Heart left ventricle (tissue), 16 donors: ENCODE measurements around the gene MYOCD. TPM values are rescaled to one million over a fixed set of nuclear protein-coding genes. Genes with fewer than 3 reads are reported as not detected.

ENCODE experiments used
- ATAC-seq, 4 donors: fragments of 200-7000 bp; cut with Tn5 transposase; one replicate each; pipeline ENCODE4 v1.9.1; 2020 to 2022; ENCODE audit warnings: moderate library complexity in 4 of 4, mild to moderate bottlenecking in 3 of 4, moderate number of reproducible peaks in 1 of 4
- DNase-seq, 5 donors: peaks; one replicate each; pipeline ENCODE4 v3.0.0-alpha.2; 2020
- H3K27ac ChIP-seq, 12 donors: fragments of 200-600 bp; sonication (generic) in 4 of 12; one replicate each; pipeline versions ENCODE4 v1.5.0 to v1.8.0; 2016 to 2022; ENCODE audit warnings: mild to moderate bottlenecking in 2 of 12
- H3K27me3 ChIP-seq, 9 donors: fragments of 200-600 bp; sonication (generic) in 2 of 9; one replicate each; pipeline versions ENCODE4 v1.5.1 to v1.8.0; 2016 to 2022; ENCODE audit warnings: mild to moderate bottlenecking in 3 of 9
- H3K36me3 ChIP-seq, 9 donors: fragments of 200-600 bp; sonication (generic) in 2 of 9; one replicate each; pipeline versions ENCODE4 v1.5.0 to v1.8.0; 2018 to 2022; ENCODE audit warnings: mild to moderate bottlenecking in 2 of 9
- H3K4me1 ChIP-seq, 12 donors: fragments of 200-600 bp; sonication (generic) in 4 of 12; one replicate each; pipeline versions ENCODE4 v1.5.0 to v1.8.0; 2016 to 2022; ENCODE audit warnings: mild to moderate bottlenecking in 3 of 12
- H3K4me3 ChIP-seq, 12 donors: fragments of 200-600 bp; sonication (generic) in 4 of 12; one replicate each; pipeline versions ENCODE4 v1.5.0 to v1.8.0; 2017 to 2022; ENCODE audit warnings: mild to moderate bottlenecking in 9 of 12, moderate library complexity in 4 of 12
- H3K9me3 ChIP-seq, 12 donors: fragments of 200-600 bp; sonication (generic) in 4 of 12; one replicate each; pipeline versions ENCODE4 v1.5.0 to v1.8.0; 2016 to 2022; ENCODE audit warnings: mild to moderate bottlenecking in 1 of 12
- POLR2A ChIP-seq, 2 donors: fragments of 450-650 bp; IDR thresholded peaks; one replicate each; pipeline ENCODE4 v1.6.1; 2017; ENCODE audit warnings: antibody characterized with exemption in 2 of 2, mild to moderate bottlenecking in 2 of 2, moderate library complexity in 2 of 2
- WGBS, 4 donors: extraction: QIAGEN DNeasy Blood & Tissue Kit in 2 of 4; methylation state at CpG; one replicate each; pipeline versions ENCODE4 v1.1.5 to v1.1.7; 2013 to 2018; 5-methylcytosine and 5-hydroxymethylcytosine counted together
- intact Hi-C, 10 donors: fragments of 100-400 bp; cut with DNase I; formaldehyde crosslinking; loops; one replicate each; pipeline versions ENCODE4 v1.11.1 to v1.14.2; 2022
- long read RNA-seq, 3 donors: library from polyadenylated mRNA; unstranded; transcript quantifications; one replicate each; pipeline ENCODE4 v2.0.0, GENCODE V29; 2020 to 2021
- polyA plus RNA-seq, 2 donors: library from polyadenylated mRNA; stranded (reverse); fragments of 200-250 nt; gene quantifications; one replicate each; pipeline ENCODE4 v1.2.3, GENCODE V29; 2013
- total RNA-seq, 9 donors: library from RNA; depleted of rRNA in 2 of 9; stranded (reverse); fragments of >200 nt in 2 of 9; fragmentation: NEBNext Ultra II Directional in 3 of 9; extraction: Animal tissue kit (Norgen Biotek cat#: 25700) in 3 of 9; gene quantifications; one replicate each; pipeline versions ENCODE4 v1.1.0 to v1.2.4, GENCODE V29; 2016 to 2023
- TF ChIP-seq, protein P1 (sequence below), 12 donors: fragments of 200-600 bp; sonication (generic) in 4 of 12; IDR thresholded peaks; one replicate each; pipeline versions ENCODE4 v1.5.0 to v1.8.0; 2018 to 2022; ENCODE audit warnings: antibody characterized with exemption in 12 of 12, mild to moderate bottlenecking in 5 of 12
- donor health status: ischemic (EF 13 %, LVEDD 7.1; RV severe dilation, severe dysfunction).
- donor health status: healthy with polysubstance abuse.
- donor health status: DM: no; HTN: yes; CAD: no.
- donor health status: DM: no; HTN: no; CAD: no.
- donor health status: ischemic (EF 25% LVEDD 6.9; RV normal size, moderate dysfunction).
- donor health status: ischemic (EF 25% LVEDD 5.7; RV mildly dilated, moderate dysfunction).
- donor health status: healthy.
- donor health status: DM: yes; HTN: yes; CAD: no.
- donor health status: ischemic (EF 35%, LVEDD 5.7; RV mildly dilated, moderate dysfunction).
- donor health status: nonischemic (EF 11% LVEDD 7.7; RV severe dilation, severe dysfunction).
- donor health status: DM: yes; HTN: yes; CAD: no.
- donor health status: PGD.
- donor health status: ischemic (EF 29% LVEDD 5.4; RV normal size, mild dysfunction).
- donor health status: nonischemic (EF 23%, LVEDD 6.1; RV moderate dilation, normal function).

Gene MYOCD
- 10 to 100 TPM; 28.7 to 77.2 (median 47.1) TPM for total RNA-seq
- 10 to 100 TPM; 12.9 to 24.6 TPM for polyA plus RNA-seq
- long read RNA-seq, donor 1, partial matches to known transcripts, result 10 of 14 reads
- long read RNA-seq, donor 1, other reads (novel, unspliced or antisense), result 4 of 14 reads
- long read RNA-seq, donor 2, full-length matches to known transcripts, result 1 of 34 reads
- long read RNA-seq, donor 2, partial matches to known transcripts, result 14 of 34 reads
- long read RNA-seq, donor 2, other reads (novel, unspliced or antisense), result 19 of 34 reads
- long read RNA-seq, donor 3, partial matches to known transcripts, result 9 of 17 reads
- long read RNA-seq, donor 3, other reads (novel, unspliced or antisense), result 8 of 17 reads

DNA sequence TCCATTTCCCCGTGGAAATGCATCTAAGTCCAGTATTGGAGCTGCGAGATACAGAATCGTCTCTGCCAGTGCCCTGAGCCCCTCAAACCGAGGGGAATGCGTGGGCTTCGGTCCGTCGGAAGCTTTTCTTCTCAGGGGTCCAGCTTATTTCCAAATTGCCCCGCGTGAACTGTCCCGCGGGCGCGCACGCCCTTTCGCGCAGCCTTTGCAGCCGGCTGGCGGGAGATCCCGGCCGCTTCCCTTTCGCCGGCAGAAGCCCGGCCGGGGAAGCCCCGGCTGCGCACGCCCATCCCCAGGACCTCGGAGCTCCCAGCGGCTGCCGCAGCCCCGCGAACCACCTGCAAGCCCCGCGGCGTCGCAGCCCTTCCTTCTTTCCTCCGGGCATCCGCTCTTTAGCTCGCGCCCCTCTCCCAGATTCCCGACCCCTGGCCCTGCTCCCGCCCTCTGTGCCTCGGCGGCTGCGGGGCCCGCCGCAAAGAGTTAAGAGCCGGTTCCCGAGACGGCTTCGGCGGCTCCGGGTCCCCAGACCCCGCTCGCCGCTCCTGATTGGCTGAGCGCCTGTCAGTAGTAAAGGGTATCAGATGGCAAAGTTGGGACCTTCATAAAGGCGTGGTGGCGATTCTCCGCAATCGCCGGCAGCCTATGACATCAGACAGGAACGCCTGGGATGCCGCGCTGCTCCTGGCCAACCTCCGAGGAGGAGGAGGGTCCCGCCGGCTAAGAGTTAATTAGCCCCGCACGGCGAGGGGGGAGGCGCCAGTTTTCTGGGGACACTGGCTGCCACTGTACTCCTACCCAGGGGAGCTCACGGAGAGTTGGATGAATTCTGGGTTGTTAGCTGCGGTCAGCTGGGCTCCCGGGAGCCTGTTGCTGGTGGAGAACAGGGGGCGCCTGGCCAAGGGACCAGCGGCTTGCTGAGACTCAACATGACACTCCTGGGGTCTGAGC lies at the start of gene MYOCD:
Gene MYOCD, plus strand, starts transcription at position 628 of the 948 bp plus-strand sequence. Its CDS starts 299 bp downstream, at position 927.
- Histone ChIP-seq H3K4me3 (peak within 1 kb of the TSS; percentile 47 to 81 (median 64)), H3K27me3 (peaks cover 0 to 37% (median 5%) of the 10 kb centered on the region in 9 donors), H3K9me3 (no peaks in the 10 kb centered on the region), H3K4me1 (peaks cover 0 to 14% (median 2%) of the 10 kb centered on the region in 12 donors), H3K27ac (peak within 1 kb of the TSS; percentile 51 to 91 (median 80)), H3K36me3 (no peaks in the 10 kb centered on the region)
- ATAC-seq (peak; percentile 43 to 88 (median 82)), DNase-seq (peak; percentile 65 to 90 (median 75))
- TF ChIP-seq POLR2A (IDR thresholded peaks at IDR 0.05), result peak in 1 of 2 donors; percentile 49
- TF ChIP-seq, protein P1, sequence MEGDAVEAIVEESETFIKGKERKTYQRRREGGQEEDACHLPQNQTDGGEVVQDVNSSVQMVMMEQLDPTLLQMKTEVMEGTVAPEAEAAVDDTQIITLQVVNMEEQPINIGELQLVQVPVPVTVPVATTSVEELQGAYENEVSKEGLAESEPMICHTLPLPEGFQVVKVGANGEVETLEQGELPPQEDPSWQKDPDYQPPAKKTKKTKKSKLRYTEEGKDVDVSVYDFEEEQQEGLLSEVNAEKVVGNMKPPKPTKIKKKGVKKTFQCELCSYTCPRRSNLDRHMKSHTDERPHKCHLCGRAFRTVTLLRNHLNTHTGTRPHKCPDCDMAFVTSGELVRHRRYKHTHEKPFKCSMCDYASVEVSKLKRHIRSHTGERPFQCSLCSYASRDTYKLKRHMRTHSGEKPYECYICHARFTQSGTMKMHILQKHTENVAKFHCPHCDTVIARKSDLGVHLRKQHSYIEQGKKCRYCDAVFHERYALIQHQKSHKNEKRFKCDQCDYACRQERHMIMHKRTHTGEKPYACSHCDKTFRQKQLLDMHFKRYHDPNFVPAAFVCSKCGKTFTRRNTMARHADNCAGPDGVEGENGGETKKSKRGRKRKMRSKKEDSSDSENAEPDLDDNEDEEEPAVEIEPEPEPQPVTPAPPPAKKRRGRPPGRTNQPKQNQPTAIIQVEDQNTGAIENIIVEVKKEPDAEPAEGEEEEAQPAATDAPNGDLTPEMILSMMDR (IDR thresholded peaks at IDR 0.05), result no peak
- intact Hi-C loops, result loop anchor here (1.0 to 10.0 kb wide), 16 partner anchors 65 to 485 kb away; partner anchors contain the start of gene ELAC2 (in 1 of the 10)
- WGBS, 4 donors, result 0 to 2% (median 1%) methylated on average over 53 to 78 of the region's 78 CpGs

GRCh38 chr17:12616161-12616560 lies 49.5 kb upstream of the MYOCD start:
- H3K9me3 ChIP-seq, result no peaks in the 10 kb centered on the region
- no peak overlapping the region for H3K4me3 ChIP-seq
- ATAC-seq, result no peak
- WGBS, 4 donors, result 86 to 91% (median 88%) methylated on average over 2 of the region's 2 CpGs
- intact Hi-C loops, result loop anchor here in 1 of 10 donors (10.0 kb wide), 1 partner anchor 61 kb away; no protein-coding TSS in a partner anchor
- no peaks in the 10 kb centered on the region for H3K4me1 ChIP-seq
- no peak overlapping the region for H3K27ac ChIP-seq
- no peaks in the 10 kb centered on the region for H3K36me3 ChIP-seq
- DNase-seq, result no peak
- no peaks in the 10 kb centered on the region for H3K27me3 ChIP-seq
- no peak for TF ChIP-seq POLR2A (IDR thresholded peaks at IDR 0.05)
- TF ChIP-seq, protein P1 (IDR thresholded peaks at IDR 0.05), result no peak

DNA sequence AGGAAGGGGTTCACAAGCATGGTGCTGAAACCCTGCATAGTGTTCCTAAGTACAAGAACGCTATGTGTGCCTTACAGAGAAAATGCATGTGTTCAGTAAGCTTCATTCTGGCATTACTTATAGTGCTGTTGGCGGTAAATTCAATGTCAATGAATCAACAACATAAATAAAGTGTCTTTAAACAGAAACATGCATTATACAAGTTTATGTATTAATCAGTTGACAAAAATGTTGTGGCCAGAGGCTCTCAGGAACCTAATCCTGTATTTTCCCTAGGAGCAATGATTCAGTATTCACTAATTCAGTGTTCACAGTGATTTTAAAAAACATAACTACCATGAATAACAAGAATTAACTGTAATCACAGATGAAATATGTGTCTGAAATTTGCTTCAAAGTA lies 47.1 kb upstream of the MYOCD start:
- H3K4me3 ChIP-seq, result no peak overlapping the region
- WGBS, 4 donors, result 90 to 96% (median 91%) methylated on average over 2 of the region's 2 CpGs
- no peak for DNase-seq
- H3K4me1 ChIP-seq, result peaks cover 0 to 12% (median 0%) of the 10 kb centered on the region in 12 donors
- intact Hi-C loops, result loop anchor here in 1 of 10 donors (10.0 kb wide), 1 partner anchor 64 kb away; no protein-coding TSS in a partner anchor
- H3K9me3 ChIP-seq, result no peaks in the 10 kb centered on the region
- no peak overlapping the region for H3K27ac ChIP-seq
- H3K27me3 ChIP-seq, result no peaks in the 10 kb centered on the region
- no peaks in the 10 kb centered on the region for H3K36me3 ChIP-seq
- no peak for TF ChIP-seq POLR2A (IDR thresholded peaks at IDR 0.05)
- TF ChIP-seq, protein P1 (IDR thresholded peaks at IDR 0.05), result no peak
- no peak for ATAC-seq
